HEK293 (cell line): ENCODE measurements around the gene PGAP6.
A peak's percentile ranks its signal among the peaks of the same experiment; 100 is the strongest.

Experiments
- CTCF ChIP-seq: fragments of 450-650 bp; formaldehyde crosslinking; IDR thresholded peaks from 2 replicates; pipeline ENCODE4 v1.5.1; 2016; ENCODE audit warnings: missing biosample characterization, missing genetic modification characterization
- MYNN ChIP-seq: fragments of 450-650 bp; formaldehyde crosslinking; IDR thresholded peaks from 2 replicates; pipeline ENCODE4 v1.5.1; 2016; ENCODE audit warnings: missing biosample characterization, missing genetic modification characterization, borderline replicate concordance
- RBAK ChIP-seq: fragments of 450-650 bp; formaldehyde crosslinking; IDR thresholded peaks from 2 replicates; pipeline ENCODE4 v1.5.1; 2016; ENCODE audit warnings: missing biosample characterization, missing genetic modification characterization
- REST ChIP-seq: fragments of 450-650 bp; formaldehyde crosslinking; IDR thresholded peaks from 2 replicates; pipeline ENCODE4 v1.5.1; 2016; ENCODE audit warnings: missing biosample characterization, missing genetic modification characterization
- ZNF121 ChIP-seq: fragments of 450-650 bp; formaldehyde crosslinking; IDR thresholded peaks from 2 replicates; pipeline ENCODE4 v1.5.1; 2016; ENCODE audit warnings: missing biosample characterization, missing genetic modification characterization
- ZNF302 ChIP-seq: fragments of 450-650 bp; formaldehyde crosslinking; IDR thresholded peaks from 2 replicates; pipeline ENCODE4 v1.5.1; 2016; ENCODE audit warnings: missing biosample characterization, missing genetic modification characterization, low read depth
- ZNF48 ChIP-seq: fragments of 450-650 bp; formaldehyde crosslinking; IDR thresholded peaks from 2 replicates; pipeline ENCODE4 v1.5.1; 2016; ENCODE audit warnings: missing biosample characterization, missing genetic modification characterization
- ZNF571 ChIP-seq: fragments of 450-650 bp; formaldehyde crosslinking; IDR thresholded peaks from 2 replicates; pipeline ENCODE4 v1.5.0; 2017; ENCODE audit warnings: missing biosample characterization, missing genetic modification characterization
- ZNF610 ChIP-seq: fragments of 450-650 bp; formaldehyde crosslinking; IDR thresholded peaks from 2 replicates; pipeline ENCODE4 v1.5.1; 2016; ENCODE audit warnings: missing biosample characterization, missing genetic modification characterization, borderline replicate concordance
- ZNF777 ChIP-seq: fragments of 450-650 bp; formaldehyde crosslinking; IDR thresholded peaks from 2 replicates; pipeline ENCODE4 v1.5.1; 2017; ENCODE audit warnings: missing biosample characterization, missing genetic modification characterization, borderline replicate concordance
- ZNF830 ChIP-seq: fragments of 450-650 bp; IDR thresholded peaks from 2 replicates; pipeline ENCODE4 v1.5.0; 2018; ENCODE audit warnings: missing biosample characterization, missing genetic modification characterization, low read depth, mild to moderate bottlenecking, moderate library complexity
- TF ChIP-seq, protein P1 (sequence below): fragments of 450-650 bp; formaldehyde crosslinking; IDR thresholded peaks from 2 replicates; pipeline ENCODE4 v1.5.1; 2016; ENCODE audit warnings: missing biosample characterization, missing genetic modification characterization
- TF ChIP-seq, protein P2 (sequence below): fragments of 450-650 bp; formaldehyde crosslinking; IDR thresholded peaks from 2 replicates; pipeline ENCODE4 v1.5.1; 2017; ENCODE audit warnings: missing biosample characterization, missing genetic modification characterization
- TF ChIP-seq, protein P3 (sequence below): fragments of 450-650 bp; formaldehyde crosslinking; IDR thresholded peaks from 2 replicates; pipeline ENCODE4 v1.5.1; 2017; ENCODE audit warnings: missing biosample characterization, missing genetic modification characterization

GRCh38 chr16:425082-425718, 43.4 kb upstream of the PGAP6 start, which contains the start of gene RAB11FIP3:
- TF ChIP-seq REST (tag by site-specific recombination) = no peak; the same call in 1 of the 2 replicates
- TF ChIP-seq, protein P1, sequence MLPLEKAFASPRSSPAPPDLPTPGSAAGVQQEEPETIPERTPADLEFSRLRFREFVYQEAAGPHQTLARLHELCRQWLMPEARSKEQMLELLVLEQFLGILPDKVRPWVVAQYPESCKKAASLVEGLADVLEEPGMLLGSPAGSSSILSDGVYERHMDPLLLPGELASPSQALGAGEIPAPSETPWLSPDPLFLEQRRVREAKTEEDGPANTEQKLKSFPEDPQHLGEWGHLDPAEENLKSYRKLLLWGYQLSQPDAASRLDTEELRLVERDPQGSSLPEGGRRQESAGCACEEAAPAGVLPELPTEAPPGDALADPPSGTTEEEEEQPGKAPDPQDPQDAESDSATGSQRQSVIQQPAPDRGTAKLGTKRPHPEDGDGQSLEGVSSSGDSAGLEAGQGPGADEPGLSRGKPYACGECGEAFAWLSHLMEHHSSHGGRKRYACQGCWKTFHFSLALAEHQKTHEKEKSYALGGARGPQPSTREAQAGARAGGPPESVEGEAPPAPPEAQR (tag by site-specific recombination) = no peak
- no peak for TF ChIP-seq RBAK (tag by site-specific recombination)
- no peak for TF ChIP-seq ZNF830 (tag by site-specific recombination)
- TF ChIP-seq, protein P2, sequence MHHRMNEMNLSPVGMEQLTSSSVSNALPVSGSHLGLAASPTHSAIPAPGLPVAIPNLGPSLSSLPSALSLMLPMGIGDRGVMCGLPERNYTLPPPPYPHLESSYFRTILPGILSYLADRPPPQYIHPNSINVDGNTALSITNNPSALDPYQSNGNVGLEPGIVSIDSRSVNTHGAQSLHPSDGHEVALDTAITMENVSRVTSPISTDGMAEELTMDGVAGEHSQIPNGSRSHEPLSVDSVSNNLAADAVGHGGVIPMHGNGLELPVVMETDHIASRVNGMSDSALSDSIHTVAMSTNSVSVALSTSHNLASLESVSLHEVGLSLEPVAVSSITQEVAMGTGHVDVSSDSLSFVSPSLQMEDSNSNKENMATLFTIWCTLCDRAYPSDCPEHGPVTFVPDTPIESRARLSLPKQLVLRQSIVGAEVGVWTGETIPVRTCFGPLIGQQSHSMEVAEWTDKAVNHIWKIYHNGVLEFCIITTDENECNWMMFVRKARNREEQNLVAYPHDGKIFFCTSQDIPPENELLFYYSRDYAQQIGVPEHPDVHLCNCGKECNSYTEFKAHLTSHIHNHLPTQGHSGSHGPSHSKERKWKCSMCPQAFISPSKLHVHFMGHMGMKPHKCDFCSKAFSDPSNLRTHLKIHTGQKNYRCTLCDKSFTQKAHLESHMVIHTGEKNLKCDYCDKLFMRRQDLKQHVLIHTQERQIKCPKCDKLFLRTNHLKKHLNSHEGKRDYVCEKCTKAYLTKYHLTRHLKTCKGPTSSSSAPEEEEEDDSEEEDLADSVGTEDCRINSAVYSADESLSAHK (tag by site-specific recombination) = no peak; the same call in 1 of the 2 replicates
- TF ChIP-seq, protein P3, sequence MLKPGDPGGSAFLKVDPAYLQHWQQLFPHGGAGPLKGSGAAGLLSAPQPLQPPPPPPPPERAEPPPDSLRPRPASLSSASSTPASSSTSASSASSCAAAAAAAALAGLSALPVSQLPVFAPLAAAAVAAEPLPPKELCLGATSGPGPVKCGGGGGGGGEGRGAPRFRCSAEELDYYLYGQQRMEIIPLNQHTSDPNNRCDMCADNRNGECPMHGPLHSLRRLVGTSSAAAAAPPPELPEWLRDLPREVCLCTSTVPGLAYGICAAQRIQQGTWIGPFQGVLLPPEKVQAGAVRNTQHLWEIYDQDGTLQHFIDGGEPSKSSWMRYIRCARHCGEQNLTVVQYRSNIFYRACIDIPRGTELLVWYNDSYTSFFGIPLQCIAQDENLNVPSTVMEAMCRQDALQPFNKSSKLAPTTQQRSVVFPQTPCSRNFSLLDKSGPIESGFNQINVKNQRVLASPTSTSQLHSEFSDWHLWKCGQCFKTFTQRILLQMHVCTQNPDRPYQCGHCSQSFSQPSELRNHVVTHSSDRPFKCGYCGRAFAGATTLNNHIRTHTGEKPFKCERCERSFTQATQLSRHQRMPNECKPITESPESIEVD = no peak
- TF ChIP-seq CTCF (tag by site-specific recombination) = peak; percentile 88
- TF ChIP-seq ZNF777 (tag by site-specific recombination) = peak; percentile 81; the same call in 1 of the 2 replicates
- no peak for TF ChIP-seq MYNN (tag by site-specific recombination)
- TF ChIP-seq ZNF121 (tag by site-specific recombination) = no peak
- no peak for TF ChIP-seq ZNF302 (tag by site-specific recombination)
- no peak for TF ChIP-seq ZNF48 (tag by site-specific recombination)
- no peak for TF ChIP-seq ZNF571 (tag by site-specific recombination)
- TF ChIP-seq ZNF610 (tag by site-specific recombination) = 0 out of 2 replicates have a peak, but pooled peaks have one; percentile 49
